ENCODE data around the gene EVI5L. TPM values are rescaled to one million over a fixed set of nuclear protein-coding genes. Genes with fewer than 3 reads are reported as not detected.
"Not testable (repeated sequence)": the region's sequence is repeated elsewhere in the genome, so short reads cannot be mapped to it uniquely, and the experiment has no call there.

The EVI5L gene
- total RNA-seq, 4 donors from 2014 or later = 7.7 to 22.3 (median 14.9) TPM

GRCh38 chr19:7792281-7792680, 37.7 kb upstream of the EVI5L start:
- no peak for TF ChIP-seq CTCF (IDR thresholded peaks at IDR 0.05)
- TF ChIP-seq POLR2A (IDR thresholded peaks at IDR 0.05) = no peak
- Histone ChIP-seq H3K27me3 (peaks cover 0 to 25% of the 10 kb centered on the region in 2 donors), H3K36me3 (no peaks in the 10 kb centered on the region)

GRCh38 chr19:7792701-7793100, 37.3 kb upstream of the EVI5L start:
- not testable (repeated sequence) for DNase-seq, H3K27ac ChIP-seq, H3K36me3 ChIP-seq, H3K4me3 ChIP-seq, H3K9me3 ChIP-seq
- Histone ChIP-seq H3K27me3 (peaks cover 0 to 21% of the 10 kb centered on the region in 2 donors), H3K4me1 (peaks cover 0 to 21% (median 8%) of the 10 kb centered on the region in 4 donors)

More at GRCh38 chr19:7792281-7792680, 37.7 kb upstream of the EVI5L start:
- Histone ChIP-seq H3K4me3 (no peak overlapping the region), H3K9me3 (no peaks in the 10 kb centered on the region), H3K4me1 (peaks cover 0 to 21% (median 8%) of the 10 kb centered on the region in 4 donors), H3K27ac (no peak overlapping the region)
- DNase-seq = no peak

- H3K27me3 ChIP-seq = peaks cover 0 to 13% of the 10 kb centered on the region in 2 donors
- H3K4me1 ChIP-seq = peaks cover 0 to 13% (median 8%) of the 10 kb centered on the region in 4 donors
- H3K4me3 ChIP-seq = no peak overlapping the region
- no peak for DNase-seq
- H3K27ac ChIP-seq = no peak overlapping the region
- no peaks in the 10 kb centered on the region for H3K36me3 ChIP-seq
- no peak for TF ChIP-seq POLR2A (IDR thresholded peaks at IDR 0.05)
- no peak for TF ChIP-seq CTCF (IDR thresholded peaks at IDR 0.05)
- H3K9me3 ChIP-seq = no peaks in the 10 kb centered on the region
These were observed 36.5 kb upstream of the EVI5L start for GRCh38 chr19:7793493-7793892.

GRCh38 chr19:7795555-7796161, 34.4 kb upstream of the EVI5L start:
- Histone ChIP-seq H3K36me3 (no peaks in the 10 kb centered on the region), H3K4me3 (no peak overlapping the region), H3K9me3 (peaks cover 0 to 3% (median 0%) of the 10 kb centered on the region in 4 donors), H3K27ac (no peak overlapping the region), H3K27me3 (no peaks in the 10 kb centered on the region), H3K4me1 (no peaks in the 10 kb centered on the region)
- no peak for DNase-seq
- no peak for TF ChIP-seq CTCF (IDR thresholded peaks at IDR 0.05)
- no peak for TF ChIP-seq POLR2A (IDR thresholded peaks at IDR 0.05)

- Histone ChIP-seq H3K27me3 (no peaks in the 10 kb centered on the region), H3K4me3 (peak overlapping the region in 2 of 4 donors; percentile 11 to 23)
- no peak for TF ChIP-seq POLR2A (IDR thresholded peaks at IDR 0.05)
- peak; percentile 51 to 73 (median 70) for TF ChIP-seq CTCF (IDR thresholded peaks at IDR 0.05)
These were observed 30.2 kb upstream of the EVI5L start for GRCh38 chr19:7799640-7800355.

GRCh38 chr19:7801020-7801570, 28.9 kb upstream of the EVI5L start:
- TF ChIP-seq POLR2A (IDR thresholded peaks at IDR 0.05) (no peak), CTCF (IDR thresholded peaks at IDR 0.05) (no peak)
- no peak overlapping the region for H3K27ac ChIP-seq
- peaks cover 0 to 7% (median 0%) of the 10 kb centered on the region in 4 donors for H3K9me3 ChIP-seq
- no peaks in the 10 kb centered on the region for H3K4me1 ChIP-seq
- H3K27me3 ChIP-seq = no peaks in the 10 kb centered on the region
- no peak overlapping the region for H3K4me3 ChIP-seq
- no peaks in the 10 kb centered on the region for H3K36me3 ChIP-seq
- DNase-seq = no peak

More at GRCh38 chr19:7799640-7800355, 30.2 kb upstream of the EVI5L start:
- peaks cover 0 to 7% (median 0%) of the 10 kb centered on the region in 4 donors for H3K9me3 ChIP-seq
- no peaks in the 10 kb centered on the region for H3K36me3 ChIP-seq
- H3K27ac ChIP-seq = no peak overlapping the region
- H3K4me1 ChIP-seq = no peaks in the 10 kb centered on the region
- DNase-seq = peak in 2 of 3 donors; percentile 72 to 85
